PFSK-1 (cell line): ENCODE data around the gene FBLIM1.

Source experiments
- POLR2AphosphoS5 ChIP-seq: IDR thresholded peaks from 2 replicates; pipeline ENCODE4 v1.6.1; 2012; ENCODE audit warnings: low read depth, mild to moderate bottlenecking, control low read depth, low read length, moderate library complexity
- SIN3A ChIP-seq: IDR thresholded peaks from 2 replicates; pipeline ENCODE4 v1.6.1; 2012; ENCODE audit warnings: mild to moderate bottlenecking, low read length, moderate library complexity, borderline replicate concordance; ENCODE audit not compliant: insufficient read depth
- TAF1 ChIP-seq: IDR thresholded peaks from 2 replicates; pipeline ENCODE4 v1.6.1; 2012; ENCODE audit warnings: low read length, control low read depth, borderline replicate concordance; ENCODE audit not compliant: insufficient read depth

GRCh38 chr1:15730423-15730822, 28.2 kb upstream of the FBLIM1 start:
- TF ChIP-seq TAF1 (no peak), POLR2AphosphoS5 (no peak), SIN3A (no peak)
